Liver (tissue), 9 donors: ENCODE results near the gene COPS9. TPM values are rescaled to one million over a fixed set of nuclear protein-coding genes. Genes with fewer than 3 reads are reported as not detected.

Source experiments
- DNase-seq: peaks from one replicate; pipeline ENCODE4 v3.0.0-alpha.2; 2017; ENCODE audit warnings: low spot score
- H3K27ac ChIP-seq, 2 donors: one replicate each; pipeline ENCODE4 v1.7.0; 2013; ENCODE audit warnings: inconsistent platforms in 2 of 2, low read length in 2 of 2, control low read depth in 1 of 2, low read depth in 1 of 2, mild to moderate bottlenecking in 1 of 2
- H3K27me3 ChIP-seq, 4 donors: one replicate each; pipeline versions ENCODE4 v1.6.1 to v1.7.0; 2013; ENCODE audit warnings: low read length in 3 of 4, inconsistent platforms in 1 of 4, mild to moderate bottlenecking in 1 of 4, moderate library complexity in 1 of 4; ENCODE audit not compliant: control insufficient read depth in 4 of 4, insufficient read depth in 4 of 4
- H3K36me3 ChIP-seq, 4 donors: one replicate each; pipeline versions ENCODE4 v1.6.1 to v1.7.0; 2013; ENCODE audit warnings: low read length in 3 of 4, mild to moderate bottlenecking in 3 of 4, low read depth in 1 of 4, moderate library complexity in 1 of 4; ENCODE audit not compliant: control insufficient read depth in 4 of 4, insufficient read depth in 3 of 4
- H3K4me1 ChIP-seq, 4 donors: one replicate each; pipeline versions ENCODE4 v1.6.1 to v1.7.0; 2013; ENCODE audit warnings: low read length in 3 of 4, mild to moderate bottlenecking in 3 of 4, moderate library complexity in 1 of 4; ENCODE audit not compliant: control insufficient read depth in 4 of 4, insufficient read depth in 4 of 4
- H3K4me3 ChIP-seq, 3 donors: one replicate each; pipeline versions ENCODE4 v1.6.1 to v1.7.0; 2013; ENCODE audit warnings: low read length in 3 of 3, control low read depth in 1 of 3, low read depth in 1 of 3, mild to moderate bottlenecking in 1 of 3
- H3K9ac ChIP-seq, 2 donors: one replicate each; pipeline ENCODE4 v1.7.0; 2013; ENCODE audit warnings: low read length in 2 of 2, mild to moderate bottlenecking in 2 of 2, moderate library complexity in 2 of 2, control low read depth in 1 of 2, low read depth in 1 of 2
- H3K9me3 ChIP-seq, 4 donors: one replicate each; pipeline versions ENCODE4 v1.6.1 to v1.7.0; 2013; ENCODE audit warnings: low read length in 3 of 4; ENCODE audit not compliant: control insufficient read depth in 4 of 4
- ATF3 ChIP-seq: IDR thresholded peaks from 2 replicates; pipeline ENCODE4 v1.6.1; 2016; ENCODE audit warnings: antibody characterized with exemption
- CTCF ChIP-seq: fragments of 150-350 bp; IDR thresholded peaks from 2 replicates; pipeline ENCODE4 v1.5.1; 2017; ENCODE audit warnings: improper control_type of control experiment, low read depth, low read length; ENCODE audit not compliant: missing input control
- EGR1 ChIP-seq, 2 donors: IDR thresholded peaks; 2 replicates each; pipeline ENCODE4 v1.6.1; 2016 to 2018; ENCODE audit warnings: antibody characterized with exemption in 2 of 2, low read depth in 2 of 2
- FOXA1 ChIP-seq: IDR thresholded peaks from 2 replicates; pipeline ENCODE4 v1.6.1; 2016; ENCODE audit warnings: antibody characterized with exemption
- FOXA2 ChIP-seq: IDR thresholded peaks from 2 replicates; pipeline ENCODE4 v1.6.1; 2016; ENCODE audit warnings: antibody characterized with exemption
- GABPA ChIP-seq, 2 donors: IDR thresholded peaks in 1 of 2; conservative IDR thresholded peaks in 1 of 2; 2 replicates each; pipeline ENCODE4 v1.6.1; 2016; ENCODE audit warnings: antibody characterized with exemption in 2 of 2, mild to moderate bottlenecking in 1 of 2, moderate library complexity in 1 of 2
- HNF4A ChIP-seq, 2 donors: conservative IDR thresholded peaks; 2 replicates each; pipeline ENCODE4 v1.6.1; 2016; ENCODE audit warnings: antibody characterized with exemption in 2 of 2, mild to moderate bottlenecking in 2 of 2
- HNF4G ChIP-seq: IDR thresholded peaks from 2 replicates; pipeline ENCODE4 v1.6.1; 2016; ENCODE audit warnings: antibody characterized with exemption
- JUND ChIP-seq, 2 donors: IDR thresholded peaks; 2 replicates each; pipeline ENCODE4 v1.6.1; 2016; ENCODE audit warnings: antibody characterized with exemption in 2 of 2
- MAX ChIP-seq: IDR thresholded peaks from 2 replicates; pipeline ENCODE4 v1.6.1; 2016; ENCODE audit warnings: antibody characterized with exemption
- NR2F2 ChIP-seq: IDR thresholded peaks from 2 replicates; pipeline ENCODE4 v1.6.1; 2016; ENCODE audit warnings: antibody characterized with exemption
- RAD21 ChIP-seq, 2 donors: IDR thresholded peaks; 2 replicates each; pipeline ENCODE4 v1.6.1; 2016; ENCODE audit warnings: antibody characterized with exemption in 2 of 2, mild to moderate bottlenecking in 2 of 2
- REST ChIP-seq: IDR thresholded peaks from 2 replicates; pipeline ENCODE4 v1.6.1; 2016; ENCODE audit warnings: antibody characterized with exemption, mild to moderate bottlenecking
- RXRA ChIP-seq, 2 donors: IDR thresholded peaks; 2 replicates each; pipeline ENCODE4 v1.6.1; 2017 to 2018; ENCODE audit warnings: antibody characterized with exemption in 2 of 2, mild to moderate bottlenecking in 1 of 2
- SP1 ChIP-seq: IDR thresholded peaks from 2 replicates; pipeline ENCODE4 v1.6.1; 2018; ENCODE audit warnings: antibody characterized with exemption, mild to moderate bottlenecking
- YY1 ChIP-seq: IDR thresholded peaks from 2 replicates; pipeline ENCODE4 v1.6.1; 2016; ENCODE audit warnings: antibody characterized with exemption, mild to moderate bottlenecking
- ZBTB33 ChIP-seq: IDR thresholded peaks from 2 replicates; pipeline ENCODE4 v1.6.1; 2016; ENCODE audit warnings: antibody characterized with exemption
- WGBS: extraction: QIAGEN DNeasy Blood & Tissue Kit; methylation state at CpG from one replicate; pipeline ENCODE4 v1.1.7; 2013; 5-methylcytosine and 5-hydroxymethylcytosine counted together
- polyA plus RNA-seq, 2 donors: library from polyadenylated mRNA; stranded (reverse) in 1 of 2; unstranded in 1 of 2; fragments of 200-250 nt in 1 of 2; fragments of >200 nt in 1 of 2; fragmentation: Nextera tagmentation in 1 of 2; extraction: Ambion mirVana in 1 of 2; gene quantifications; one replicate each; pipeline versions ENCODE4 v1.2.1 to v1.2.3, GENCODE V29; 2013 to 2015
- total RNA-seq, 2 donors: library from RNA; depleted of rRNA; stranded (reverse); fragments of >200 nt; gene quantifications; one replicate each; pipeline ENCODE4 v1.2.3, GENCODE V29; 2014
- donor health status: healthy.
- donor health status: healthy.
- donor health status: healthy.
- donor health status: healthy.
- donor health status: healthy.

Gene COPS9
- total and polyA plus RNA-seq, 4 donors, result 12.9 to 138 (median 79.6) TPM

GRCh38 chr2:240183875-240184590 is 47.9 kb upstream of the COPS9 start:
- no peak overlapping the region for H3K27ac ChIP-seq
- H3K36me3 ChIP-seq, result no peaks in the 10 kb centered on the region
- 75% methylated on average over 13 of the region's 13 CpGs for WGBS
- no peak overlapping the region for H3K9ac ChIP-seq
- TF ChIP-seq ZBTB33 (no peak), REST (no peak), MAX (no peak), CTCF (no peak), GABPA (IDR thresholded peaks at IDR 0.05 in 1 of 2, conservative IDR thresholded peaks at IDR 0.05 in 1 of 2) (no peak), HNF4A (conservative IDR thresholded peaks at IDR 0.05) (no peak), RAD21 (IDR thresholded peaks at IDR 0.05) (no peak), SP1 (no peak), NR2F2 (no peak), YY1 (no peak), RXRA (IDR thresholded peaks at IDR 0.05) (no peak), FOXA1 (no peak), EGR1 (IDR thresholded peaks at IDR 0.05; ENCODE audit: low read depth in 2 of 2) (no peak), FOXA2 (no peak), HNF4G (no peak), JUND (IDR thresholded peaks at IDR 0.05) (no peak), ATF3 (no peak)
- H3K4me3 ChIP-seq, result no peak overlapping the region
- H3K9me3 ChIP-seq, result no peaks in the 10 kb centered on the region
- no peaks in the 10 kb centered on the region for H3K4me1 ChIP-seq
- H3K27me3 ChIP-seq, result peaks cover 0 to 4% (median 0%) of the 10 kb centered on the region in 4 donors
- DNase-seq, result no peak
